Smooth muscle cell (in vitro differentiated cells): ENCODE results near the gene RALGPS1. TPM values are rescaled to one million over a fixed set of nuclear protein-coding genes. Genes with fewer than 3 reads are reported as not detected.

Experiments
- DNase-seq: peaks from one replicate; lab custom pipeline; 2025; ENCODE audit not compliant: unreplicated experiment; lab: John Stamatoyannopoulos, UW
- H2AFZ ChIP-seq: fragments of 200-600 bp; sonication (generic); 2 replicates; pipeline ENCODE4 v1.6.0; 2016; ENCODE audit warnings: antibody characterized with exemption, low read depth, mild to moderate bottlenecking
- H3F3A ChIP-seq: fragments of 200-600 bp; sonication (generic); 2 replicates; pipeline ENCODE4 v1.6.0; 2017; ENCODE audit warnings: antibody characterized with exemption, low read depth
- H3K27ac ChIP-seq: fragments of 200-600 bp; sonication (generic); 2 replicates; pipeline ENCODE4 v1.5.1; 2016; ENCODE audit warnings: low read depth, mild to moderate bottlenecking
- H3K27me3 ChIP-seq: fragments of 200-600 bp; sonication (generic); 2 replicates; pipeline ENCODE4 v1.6.1; 2016; ENCODE audit warnings: low read depth, mild to moderate bottlenecking
- H3K36me3 ChIP-seq: fragments of 200-600 bp; sonication (generic); 2 replicates; pipeline ENCODE4 v1.5.1; 2016; ENCODE audit warnings: low read depth
- H3K4me1 ChIP-seq: fragments of 200-600 bp; sonication (generic); 2 replicates; pipeline ENCODE4 v1.5.1; 2016; ENCODE audit warnings: low read depth
- H3K4me2 ChIP-seq: fragments of 200-600 bp; sonication (generic); 2 replicates; pipeline ENCODE4 v1.6.0; 2016; ENCODE audit warnings: mild to moderate bottlenecking
- H3K4me3 ChIP-seq: fragments of 200-600 bp; sonication (generic); 2 replicates; pipeline ENCODE4 v1.5.1; 2016; ENCODE audit warnings: mild to moderate bottlenecking
- H3K79me2 ChIP-seq: fragments of 200-600 bp; sonication (generic); 2 replicates; pipeline ENCODE4 v1.6.0; 2016; ENCODE audit warnings: low read depth, mild to moderate bottlenecking
- H3K9ac ChIP-seq: fragments of 200-600 bp; sonication (generic); 2 replicates; pipeline ENCODE4 v1.6.0; 2016; ENCODE audit warnings: low read depth
- H3K9me3 ChIP-seq: fragments of 200-600 bp; sonication (generic); replicated peaks from 2 replicates; pipeline ENCODE4 v1.5.1; 2016; ENCODE audit warnings: low read depth
- H4K20me1 ChIP-seq: fragments of 200-600 bp; sonication (generic); 2 replicates; pipeline ENCODE4 v1.6.0; 2016; ENCODE audit warnings: low read depth
- CTCF ChIP-seq: fragments of 200-600 bp; sonication (generic); IDR thresholded peaks from 2 replicates; pipeline ENCODE4 v1.5.1; 2017; ENCODE audit warnings: borderline replicate concordance, mild to moderate bottlenecking, antibody characterized with exemption; ENCODE audit not compliant: insufficient read depth, poor library complexity, severe bottlenecking
- WGBS: methylation state at CpG from one replicate; pipeline ENCODE4 v1.1.7; 2016; ENCODE audit warnings: low lambda C conversion rate; 5-methylcytosine and 5-hydroxymethylcytosine counted together
- polyA plus RNA-seq: library from polyadenylated mRNA; unstranded; fragments of >200 nt; fragmentation: Nextera tagmentation; extraction: Ambion mirVana; gene quantifications from 2 replicates; pipeline ENCODE4 v1.2.1, GENCODE V29; 2016
- total RNA-seq: library from RNA; depleted of rRNA; stranded (reverse); fragments of >200 nt; gene quantifications from 2 replicates; pipeline ENCODE4 v1.2.3, GENCODE V29; 2014

Gene RALGPS1
- total and polyA plus RNA-seq, 2 experiments from 2014 or later = 2.1 to 4.0 TPM

DNA sequence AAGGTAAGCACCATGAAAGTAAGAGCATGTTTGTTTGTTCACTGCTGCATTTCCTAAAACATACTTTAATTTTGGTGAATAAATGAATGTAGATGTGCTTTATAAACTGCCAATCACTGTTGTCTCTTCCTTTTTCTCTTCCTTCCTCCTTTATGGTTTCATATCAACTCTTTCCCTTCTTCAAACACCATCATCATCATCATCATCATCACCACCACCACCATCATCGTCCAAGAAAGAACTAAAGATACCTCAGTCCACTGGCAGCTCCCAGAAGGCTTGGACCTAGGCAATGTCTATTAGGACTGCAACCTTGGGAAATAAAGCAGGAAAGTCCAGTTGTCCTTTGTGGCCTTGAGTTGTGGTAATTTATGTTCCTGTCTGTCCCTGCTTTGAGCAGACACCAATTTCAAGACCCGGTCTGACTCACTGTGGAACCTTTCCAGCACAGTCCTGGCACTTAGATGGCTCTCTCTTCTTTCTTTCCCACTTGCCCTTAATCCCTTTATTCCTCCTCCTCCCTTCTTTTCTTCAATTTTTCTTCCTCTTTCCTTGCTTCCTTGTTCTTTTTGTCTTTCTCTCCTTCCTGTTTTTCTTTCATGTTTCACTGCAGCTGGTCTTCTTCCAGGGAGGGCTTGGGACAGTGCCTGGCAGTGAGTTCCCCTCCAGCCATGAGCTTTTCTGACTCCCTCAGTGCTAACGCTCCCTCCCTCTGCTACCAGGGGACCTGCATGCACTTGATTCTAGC is 108.5 kb downstream of the RALGPS1 start:
- TF ChIP-seq CTCF = no peak
- 50% methylated on average over 3 of the region's 3 CpGs for WGBS
- Histone ChIP-seq H3K9ac (no peak overlapping the region), H3K4me2 (no peak overlapping the region), H3K36me3 (no peaks in the 10 kb centered on the region), H2AFZ (no peak overlapping the region), H3K27me3 (no peaks in the 10 kb centered on the region), H3K4me1 (no peaks in the 10 kb centered on the region), H3K79me2 (no peaks in the 10 kb centered on the region), H3F3A (no peaks in the 10 kb centered on the region), H4K20me1 (no peaks in the 10 kb centered on the region), H3K9me3 (no peaks in the 10 kb centered on the region), H3K4me3 (no peak overlapping the region), H3K27ac (peak overlapping the region; percentile 60)
- no peak for DNase-seq

- no peak overlapping the region for H3K9ac ChIP-seq
- H3K27ac ChIP-seq = no peak overlapping the region
- H4K20me1 ChIP-seq = no peaks in the 10 kb centered on the region
- no peaks in the 10 kb centered on the region for H3F3A ChIP-seq
- no peak overlapping the region for H3K4me2 ChIP-seq
- 96% methylated on average over 7 of the region's 7 CpGs for WGBS
- H3K36me3 ChIP-seq = no peaks in the 10 kb centered on the region
- H3K4me1 ChIP-seq = no peaks in the 10 kb centered on the region
- H3K79me2 ChIP-seq = no peaks in the 10 kb centered on the region
- no peak for TF ChIP-seq CTCF
- DNase-seq = no peak
- no peak overlapping the region for H2AFZ ChIP-seq
- no peaks in the 10 kb centered on the region for H3K27me3 ChIP-seq
- no peaks in the 10 kb centered on the region for H3K9me3 ChIP-seq
- H3K4me3 ChIP-seq = no peak overlapping the region
Measured at GRCh38 chr9:127025042-127025441, 110.5 kb downstream of the RALGPS1 start.

- no peak for TF ChIP-seq CTCF
- Histone ChIP-seq H3K79me2 (no peaks in the 10 kb centered on the region), H3K4me2 (no peak overlapping the region), H3K27ac (no peak overlapping the region), H3K27me3 (no peaks in the 10 kb centered on the region), H3K4me3 (no peak overlapping the region), H4K20me1 (no peaks in the 10 kb centered on the region), H3K9ac (no peak overlapping the region), H3K36me3 (no peaks in the 10 kb centered on the region), H3K9me3 (no peaks in the 10 kb centered on the region), H3F3A (no peaks in the 10 kb centered on the region), H3K4me1 (no peaks in the 10 kb centered on the region), H2AFZ (no peak overlapping the region)
- 39% methylated on average over 2 of the region's 2 CpGs for WGBS
- DNase-seq = no peak
Measured at GRCh38 chr9:127027694-127028093, 113.1 kb downstream of the RALGPS1 start.

GRCh38 chr9:127029548-127029947 is 115.0 kb downstream of the RALGPS1 start:
- Histone ChIP-seq H3K79me2 (no peaks in the 10 kb centered on the region), H3K4me1 (no peaks in the 10 kb centered on the region), H3K27ac (no peak overlapping the region), H3K27me3 (no peaks in the 10 kb centered on the region), H3K9ac (no peak overlapping the region), H3K36me3 (no peaks in the 10 kb centered on the region), H3K9me3 (no peaks in the 10 kb centered on the region), H3K4me2 (no peak overlapping the region), H3F3A (no peaks in the 10 kb centered on the region), H3K4me3 (no peak overlapping the region), H4K20me1 (no peaks in the 10 kb centered on the region), H2AFZ (no peak overlapping the region)
- no peak for TF ChIP-seq CTCF
- WGBS = 86% methylated on average over 11 of the region's 11 CpGs
- DNase-seq = no peak
